ENCODE measurements around the gene DNM1. TPM values are rescaled to one million over a fixed set of nuclear protein-coding genes. Genes with fewer than 3 reads are reported as not detected.

Gene DNM1
- total RNA-seq, 4 donors from 2014 or later = 22.8 to 53.5 (median 44.5) TPM

GRCh38 chr9:128215491-128216409 is 12.6 kb downstream of the DNM1 start:
- TF ChIP-seq, protein P1, sequence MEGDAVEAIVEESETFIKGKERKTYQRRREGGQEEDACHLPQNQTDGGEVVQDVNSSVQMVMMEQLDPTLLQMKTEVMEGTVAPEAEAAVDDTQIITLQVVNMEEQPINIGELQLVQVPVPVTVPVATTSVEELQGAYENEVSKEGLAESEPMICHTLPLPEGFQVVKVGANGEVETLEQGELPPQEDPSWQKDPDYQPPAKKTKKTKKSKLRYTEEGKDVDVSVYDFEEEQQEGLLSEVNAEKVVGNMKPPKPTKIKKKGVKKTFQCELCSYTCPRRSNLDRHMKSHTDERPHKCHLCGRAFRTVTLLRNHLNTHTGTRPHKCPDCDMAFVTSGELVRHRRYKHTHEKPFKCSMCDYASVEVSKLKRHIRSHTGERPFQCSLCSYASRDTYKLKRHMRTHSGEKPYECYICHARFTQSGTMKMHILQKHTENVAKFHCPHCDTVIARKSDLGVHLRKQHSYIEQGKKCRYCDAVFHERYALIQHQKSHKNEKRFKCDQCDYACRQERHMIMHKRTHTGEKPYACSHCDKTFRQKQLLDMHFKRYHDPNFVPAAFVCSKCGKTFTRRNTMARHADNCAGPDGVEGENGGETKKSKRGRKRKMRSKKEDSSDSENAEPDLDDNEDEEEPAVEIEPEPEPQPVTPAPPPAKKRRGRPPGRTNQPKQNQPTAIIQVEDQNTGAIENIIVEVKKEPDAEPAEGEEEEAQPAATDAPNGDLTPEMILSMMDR (IDR thresholded peaks at IDR 0.05; ENCODE audit: low read depth) = no peak

DNA sequence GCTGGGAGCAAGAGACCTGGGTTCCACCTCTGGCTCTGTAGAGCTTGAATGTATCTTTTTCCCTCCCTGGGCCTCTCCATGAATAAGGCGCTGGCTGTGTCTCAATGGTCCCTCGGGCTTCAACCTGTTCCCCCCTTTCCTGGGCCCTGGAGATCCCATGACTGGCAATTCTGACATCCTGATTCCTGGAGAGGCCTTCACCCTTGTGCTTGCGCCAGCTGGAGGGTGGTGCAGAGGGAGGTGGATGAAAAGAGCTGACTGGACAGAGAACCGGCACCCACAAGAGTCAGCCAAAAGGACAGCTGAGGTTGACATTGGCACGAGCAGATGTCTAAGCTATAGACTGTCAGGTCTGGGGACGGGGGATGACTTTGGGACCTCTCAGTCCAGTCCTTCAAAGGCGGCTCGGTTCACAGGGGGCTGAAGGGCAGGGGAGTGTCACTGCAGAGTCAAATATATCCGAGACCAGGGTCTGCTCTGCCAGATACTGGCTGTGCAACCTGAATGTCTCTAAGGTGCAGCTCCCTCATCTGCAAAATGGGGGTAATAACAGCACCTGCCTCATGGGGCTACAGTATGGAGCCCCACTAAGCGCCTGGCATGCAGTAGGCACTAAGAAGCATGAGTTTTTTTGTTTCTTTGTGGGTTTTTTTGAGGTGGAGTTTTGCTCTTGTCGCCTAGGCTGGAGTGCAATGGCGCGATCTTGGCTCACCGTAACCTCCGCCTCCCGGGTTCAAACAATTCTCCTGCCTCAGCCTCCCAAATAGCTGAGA is 13.8 kb downstream of the DNM1 start:
- TF ChIP-seq, protein P1 (IDR thresholded peaks at IDR 0.05; ENCODE audit: low read depth) = no peak

DNA sequence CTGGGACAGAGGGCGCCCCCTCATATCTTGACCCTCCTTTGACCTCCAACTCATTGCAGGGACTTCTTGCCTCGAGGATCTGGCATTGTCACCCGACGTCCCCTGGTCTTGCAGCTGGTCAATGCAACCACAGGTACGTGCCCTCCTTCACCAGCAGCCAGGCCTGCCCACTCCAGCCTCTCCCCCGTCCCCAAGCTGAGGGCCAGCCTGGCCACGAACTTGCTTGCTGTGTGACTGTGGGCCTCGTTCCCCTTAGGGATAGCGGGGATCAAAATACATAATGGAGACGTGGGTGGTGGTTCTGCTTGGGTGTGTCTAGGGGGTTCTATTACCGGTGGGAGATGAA is 15.0 kb downstream of the DNM1 start:
- TF ChIP-seq, protein P1 (IDR thresholded peaks at IDR 0.05; ENCODE audit: low read depth) = no peak

GRCh38 chr9:128218518-128219389 is 15.6 kb downstream of the DNM1 start:
- TF ChIP-seq, protein P1 (IDR thresholded peaks at IDR 0.05; ENCODE audit: low read depth) = no peak

DNA sequence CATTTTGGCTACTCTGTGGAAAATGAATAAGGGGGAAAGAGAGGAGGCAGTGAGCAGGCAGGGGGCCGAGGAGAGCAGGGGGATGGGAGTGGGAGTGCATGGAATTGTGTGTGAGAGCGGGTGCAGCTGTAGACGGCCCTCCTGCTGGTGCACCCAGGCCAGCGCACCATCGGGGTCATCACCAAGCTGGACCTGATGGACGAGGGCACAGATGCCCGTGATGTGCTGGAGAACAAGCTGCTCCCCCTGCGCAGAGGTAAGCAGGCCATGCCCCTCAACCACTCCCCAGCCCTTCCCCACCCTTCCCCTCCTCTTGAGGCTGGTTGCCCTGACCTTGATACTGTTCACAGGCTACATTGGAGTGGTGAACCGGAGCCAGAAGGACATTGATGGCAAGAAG is 16.7 kb downstream of the DNM1 start:
- TF ChIP-seq, protein P1 (IDR thresholded peaks at IDR 0.05; ENCODE audit: low read depth) = no peak

GRCh38 chr9:128222026-128222425 is 18.8 kb downstream of the DNM1 start:
- TF ChIP-seq, protein P1 (IDR thresholded peaks at IDR 0.05; ENCODE audit: low read depth) = no peak
